ENCODE measurements around the gene METRN.
"Not testable (repeated sequence)": the region's sequence is repeated elsewhere in the genome, so short reads cannot be mapped to it uniquely, and the experiment has no call there.

METRN gene

DNA sequence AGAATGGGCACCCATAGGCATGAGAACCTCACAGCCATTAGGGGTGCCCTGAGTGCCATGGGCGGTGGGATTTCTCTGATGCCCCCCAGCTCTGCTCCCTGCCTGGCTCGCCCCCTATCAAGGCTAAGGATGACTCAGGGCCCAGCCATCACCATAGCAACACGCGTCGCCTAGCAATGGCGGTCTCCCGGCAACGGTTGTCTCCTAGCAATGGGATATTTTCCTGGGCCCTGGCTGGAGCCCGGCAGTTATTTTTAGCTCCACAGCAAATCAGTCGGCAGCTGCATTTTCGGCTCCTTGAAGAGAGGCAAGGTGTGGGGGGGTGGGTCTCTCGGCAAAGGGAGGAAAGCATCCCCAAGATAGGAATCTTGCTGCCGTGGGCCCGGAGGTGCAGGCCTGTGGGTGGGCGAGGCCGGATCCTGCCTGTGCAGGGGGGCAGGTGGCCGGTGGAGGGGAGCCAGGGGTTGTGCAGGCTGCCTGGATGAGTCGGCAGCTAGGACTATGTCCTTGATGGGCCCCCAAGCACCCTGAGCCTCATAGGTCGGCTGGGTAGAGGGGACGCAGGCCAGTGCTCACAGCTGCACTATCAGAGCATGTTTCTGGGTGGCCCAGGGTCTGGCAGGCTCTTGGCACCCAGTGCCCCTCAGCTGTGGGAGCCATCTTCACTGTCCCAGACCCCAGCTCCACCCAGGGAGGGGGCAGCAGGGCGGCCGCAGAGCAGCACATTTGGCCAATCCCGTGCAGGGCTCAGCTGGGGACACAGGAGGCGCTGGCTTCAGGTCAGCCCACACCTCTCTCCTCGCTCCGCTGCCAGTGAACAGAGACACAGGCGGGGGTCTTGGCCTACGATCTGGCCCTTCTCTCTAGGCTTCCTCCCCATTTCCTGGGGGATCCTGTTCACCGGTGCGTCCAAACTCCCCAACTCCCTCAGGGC lies 5.1 kb upstream of the METRN start:
- no peak for DNase-seq (ENCODE audit: low read depth, low spot score)

DNA sequence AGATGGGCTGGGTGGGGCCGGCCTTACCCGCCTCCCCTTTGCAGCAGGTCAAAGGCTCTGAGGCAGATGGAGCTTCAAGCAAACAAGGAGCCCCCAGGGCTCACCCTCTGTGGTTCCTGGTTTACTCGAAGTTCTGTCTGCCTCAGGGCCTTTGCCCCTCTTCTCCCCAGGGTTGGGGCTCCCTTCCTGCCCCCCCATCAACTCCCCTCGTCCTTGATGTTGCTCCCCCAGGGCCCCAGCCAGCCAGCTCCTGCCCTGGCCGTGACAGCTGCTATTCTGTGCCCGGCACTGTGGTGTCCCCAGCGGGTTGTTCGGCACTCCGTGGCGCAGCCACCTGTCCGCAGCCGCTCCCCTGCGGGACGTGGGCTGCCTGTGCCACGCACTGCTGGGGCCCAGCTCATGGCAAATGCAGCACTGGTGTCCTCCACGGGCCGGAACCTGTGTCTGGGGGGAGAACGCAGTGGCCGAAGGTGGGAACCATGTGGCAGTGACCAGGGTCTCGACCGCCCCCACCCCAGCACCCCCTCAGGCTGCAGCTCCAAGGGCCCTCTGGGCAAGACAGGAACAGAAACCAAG lies 4.3 kb upstream of the METRN start:
- DNase-seq (ENCODE audit: low read depth, low spot score): no peak

GRCh38 chr16:711084-711483 lies 3.8 kb upstream of the METRN start:
- DNase-seq (ENCODE audit: low read depth, low spot score): no peak

- peak; percentile 66 for DNase-seq (ENCODE audit: low read depth, low spot score)
Measured at GRCh38 chr16:711548-712320, 3.2 kb upstream of the METRN start.

GRCh38 chr16:712740-713250 lies 2.1 kb upstream of the METRN start:
- not testable (repeated sequence) for DNase-seq (ENCODE audit: low read depth, low spot score)

DNA sequence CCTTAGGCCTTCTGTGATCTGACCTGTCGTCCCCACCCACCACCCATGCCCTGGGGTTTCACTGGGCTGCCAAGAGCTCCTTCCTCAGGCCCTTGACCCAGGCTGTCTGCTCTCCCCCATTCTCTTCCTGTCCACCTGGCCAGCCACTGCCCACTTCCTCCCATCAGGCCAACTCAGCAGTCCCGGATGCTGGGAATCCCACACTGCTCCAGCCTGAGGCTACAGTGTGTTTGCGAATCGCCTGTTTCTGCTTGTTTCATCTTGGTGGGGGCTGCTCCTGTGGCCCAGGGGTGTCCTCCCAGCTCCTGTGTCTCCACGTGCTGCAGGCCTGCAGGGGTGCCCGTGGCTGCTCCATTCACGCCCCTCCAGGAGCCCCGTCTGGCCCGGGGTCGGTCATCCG lies 839 bp upstream of the METRN start:
- no peak for DNase-seq (ENCODE audit: low read depth, low spot score)

GRCh38 chr16:715477-716199 lies 720 bp downstream of the METRN start:
- DNase-seq (ENCODE audit: low read depth, low spot score): no peak

GRCh38 chr16:716200-716568 lies 1.3 kb downstream of the METRN start:
- no peak for DNase-seq (ENCODE audit: low read depth, low spot score)

DNA sequence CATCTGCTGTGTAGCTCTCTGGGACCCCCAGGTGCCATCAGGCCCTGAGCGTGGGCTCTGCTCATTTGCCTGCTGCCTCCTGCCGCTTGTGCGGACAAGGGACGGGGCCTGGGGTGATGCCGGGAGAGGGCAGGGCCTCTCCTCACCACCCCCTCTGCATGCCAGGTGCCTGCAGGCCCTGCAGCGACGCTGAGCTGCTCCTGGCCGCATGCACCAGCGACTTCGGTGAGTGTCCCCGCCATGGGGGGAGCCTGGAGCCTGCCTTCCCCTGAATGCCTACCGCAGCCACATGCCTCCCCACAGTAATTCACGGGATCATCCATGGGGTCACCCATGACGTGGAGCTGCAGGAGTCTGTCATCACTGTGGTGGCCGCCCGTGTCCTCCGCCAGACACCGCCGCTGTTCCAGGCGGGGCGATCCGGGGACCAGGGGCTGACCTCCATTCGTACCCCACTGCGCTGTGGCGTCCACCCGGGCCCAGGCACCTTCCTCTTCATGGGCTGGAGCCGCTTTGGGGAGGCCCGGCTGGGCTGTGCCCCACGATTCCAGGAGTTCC lies 1.9 kb downstream of the METRN start:
- DNase-seq (ENCODE audit: low read depth, low spot score): no peak

DNA sequence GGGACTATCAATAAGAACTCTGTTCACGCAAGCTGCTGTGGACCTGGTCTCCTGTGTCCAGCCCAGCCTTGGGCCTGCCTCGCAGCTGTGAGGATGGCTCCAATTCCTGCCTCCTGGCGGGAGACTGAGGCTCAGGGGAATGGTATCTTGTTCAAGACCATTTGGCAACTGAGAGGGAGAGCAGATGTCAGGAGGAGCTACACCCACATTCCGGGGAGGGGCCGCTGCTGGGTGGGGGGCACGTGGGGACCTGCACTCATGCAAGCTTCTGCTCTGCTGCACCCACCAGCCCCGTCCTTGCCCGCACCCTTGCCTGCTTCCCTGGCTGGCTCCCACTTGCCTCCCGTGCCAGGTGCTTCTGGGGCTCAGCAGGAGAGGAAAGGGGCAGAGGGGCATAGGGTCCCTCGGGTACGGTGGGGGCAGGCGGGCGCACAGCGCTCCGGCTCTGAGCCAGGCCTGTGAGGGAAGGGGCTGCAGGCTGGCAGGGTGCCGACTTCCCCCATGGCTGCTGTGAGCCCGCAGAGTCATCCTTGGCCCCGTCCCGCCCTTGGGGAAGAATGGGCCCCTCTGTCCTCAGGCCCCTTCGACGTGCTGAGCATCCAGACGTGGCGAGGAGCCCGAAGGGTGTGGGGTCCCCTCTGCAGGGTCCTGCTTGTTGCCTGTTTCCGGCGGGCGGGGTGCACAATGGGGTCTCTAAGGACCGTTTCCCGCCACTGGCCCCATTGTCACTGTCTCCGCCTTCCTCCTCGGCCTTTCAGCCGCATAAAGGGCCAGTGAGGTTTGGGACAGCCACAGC lies 2.7 kb downstream of the METRN start:
- no peak for DNase-seq (ENCODE audit: low read depth, low spot score)

DNA sequence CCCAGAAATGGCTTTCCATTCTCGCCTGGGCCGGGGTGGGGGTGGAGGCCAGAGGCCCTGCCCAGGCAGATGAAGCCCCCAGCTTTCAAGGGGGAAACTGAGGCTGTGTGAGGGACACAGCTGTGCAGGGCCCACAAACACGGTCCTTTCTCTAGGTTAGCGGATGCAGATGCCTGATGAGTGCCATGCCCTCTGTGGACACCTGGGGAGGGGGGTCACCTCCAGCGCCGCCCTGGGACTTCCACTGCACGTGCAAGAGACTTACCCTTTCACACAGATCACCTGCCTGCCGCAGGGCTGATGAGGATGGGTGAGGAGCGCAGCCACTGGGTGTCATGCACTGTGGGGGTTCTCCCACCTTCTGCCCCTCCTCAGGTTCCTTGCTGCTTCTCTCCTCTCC lies 3.5 kb downstream of the METRN start:
- DNase-seq (ENCODE audit: low read depth, low spot score): no peak

- DNase-seq (ENCODE audit: low read depth, low spot score): no peak
Measured at GRCh38 chr16:718922-719321, 4.0 kb downstream of the METRN start.

GRCh38 chr16:719815-720446 lies 5.0 kb downstream of the METRN start:
- no peak for DNase-seq (ENCODE audit: low read depth, low spot score)

GRCh38 chr16:720447-720989 lies 5.6 kb downstream of the METRN start:
- no peak for DNase-seq (ENCODE audit: low read depth, low spot score)

DNA sequence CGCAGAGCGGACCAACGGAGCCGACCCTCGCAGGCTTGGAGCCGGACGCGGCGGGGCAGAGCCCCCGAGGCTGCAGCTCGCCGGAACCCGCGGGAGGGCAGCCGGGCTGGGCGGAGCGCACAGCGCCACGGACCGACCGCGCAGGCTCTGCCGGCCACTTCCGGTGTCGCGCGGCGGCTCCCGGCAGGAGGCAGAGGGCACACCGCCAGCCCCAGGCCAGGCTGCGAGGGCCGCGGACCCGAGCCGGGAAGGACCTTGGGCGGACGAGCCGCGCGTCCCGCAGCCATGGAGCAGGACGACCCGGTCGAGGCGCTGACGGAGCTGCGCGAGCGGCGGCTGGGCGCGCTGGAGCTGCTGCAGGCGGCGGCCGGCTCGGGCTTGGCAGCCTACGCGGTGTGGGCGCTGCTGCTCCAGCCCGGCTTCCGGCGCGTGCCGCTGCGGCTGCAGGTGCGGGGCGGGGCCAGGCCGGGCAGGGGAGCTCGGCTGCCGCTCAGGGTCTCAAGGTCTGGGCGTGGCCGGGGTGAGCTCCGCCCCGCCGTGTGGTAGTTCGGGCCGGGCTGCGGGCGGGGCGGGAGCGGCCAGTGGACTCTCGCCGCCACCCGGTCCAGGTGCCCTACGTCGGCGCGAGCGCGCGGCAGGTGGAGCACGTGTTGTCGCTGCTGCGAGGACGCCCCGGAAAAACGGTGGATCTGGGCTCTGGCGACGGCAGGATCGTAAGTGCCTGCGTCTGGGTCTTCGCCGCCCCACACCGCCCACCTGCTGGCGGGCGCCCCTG lies 6.3 kb downstream of the METRN start, which contains the start of gene ANTKMT:
TSS of gene ANTKMT (plus strand) at position 157 of the 775 bp plus-strand sequence. CDS start at position 286, 129 bp downstream.
- peak; percentile 54 for DNase-seq (ENCODE audit: low read depth, low spot score)

DNA sequence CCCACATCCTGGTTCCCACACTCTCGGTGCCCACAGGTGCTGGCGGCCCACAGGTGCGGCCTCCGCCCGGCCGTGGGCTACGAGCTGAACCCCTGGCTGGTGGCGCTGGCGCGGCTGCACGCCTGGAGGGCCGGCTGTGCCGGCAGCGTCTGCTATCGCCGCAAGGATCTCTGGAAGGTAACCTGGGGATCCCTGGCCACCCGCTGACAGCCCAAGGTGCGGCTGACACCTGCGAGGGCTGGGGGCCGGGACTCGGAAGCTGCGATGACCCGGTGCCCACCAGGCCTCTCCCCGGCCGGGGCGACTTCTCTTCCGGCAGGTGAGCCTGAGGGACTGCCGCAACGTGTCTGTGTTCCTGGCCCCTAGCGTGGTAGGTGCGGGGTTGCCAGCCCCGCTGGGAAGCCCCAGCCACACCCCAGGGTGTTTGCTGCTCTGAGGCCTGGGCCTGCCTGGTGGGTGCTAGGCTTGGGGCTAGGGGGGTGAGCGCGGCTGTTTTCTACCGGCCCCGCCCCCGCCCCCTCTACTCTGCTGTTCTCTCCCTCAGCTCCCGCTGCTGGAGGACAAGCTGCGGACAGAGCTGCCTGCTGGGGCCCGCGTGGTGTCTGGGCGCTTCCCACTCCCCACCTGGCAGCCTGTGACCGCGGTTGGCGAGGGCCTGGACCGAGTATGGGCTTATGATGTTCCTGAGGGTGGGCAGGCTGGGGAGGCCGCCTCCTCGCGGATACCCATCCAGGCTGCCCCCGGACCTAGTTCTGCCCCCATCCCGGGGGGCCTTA lies 7.0 kb downstream of the METRN start:
- DNase-seq (ENCODE audit: low read depth, low spot score): no peak

DNA sequence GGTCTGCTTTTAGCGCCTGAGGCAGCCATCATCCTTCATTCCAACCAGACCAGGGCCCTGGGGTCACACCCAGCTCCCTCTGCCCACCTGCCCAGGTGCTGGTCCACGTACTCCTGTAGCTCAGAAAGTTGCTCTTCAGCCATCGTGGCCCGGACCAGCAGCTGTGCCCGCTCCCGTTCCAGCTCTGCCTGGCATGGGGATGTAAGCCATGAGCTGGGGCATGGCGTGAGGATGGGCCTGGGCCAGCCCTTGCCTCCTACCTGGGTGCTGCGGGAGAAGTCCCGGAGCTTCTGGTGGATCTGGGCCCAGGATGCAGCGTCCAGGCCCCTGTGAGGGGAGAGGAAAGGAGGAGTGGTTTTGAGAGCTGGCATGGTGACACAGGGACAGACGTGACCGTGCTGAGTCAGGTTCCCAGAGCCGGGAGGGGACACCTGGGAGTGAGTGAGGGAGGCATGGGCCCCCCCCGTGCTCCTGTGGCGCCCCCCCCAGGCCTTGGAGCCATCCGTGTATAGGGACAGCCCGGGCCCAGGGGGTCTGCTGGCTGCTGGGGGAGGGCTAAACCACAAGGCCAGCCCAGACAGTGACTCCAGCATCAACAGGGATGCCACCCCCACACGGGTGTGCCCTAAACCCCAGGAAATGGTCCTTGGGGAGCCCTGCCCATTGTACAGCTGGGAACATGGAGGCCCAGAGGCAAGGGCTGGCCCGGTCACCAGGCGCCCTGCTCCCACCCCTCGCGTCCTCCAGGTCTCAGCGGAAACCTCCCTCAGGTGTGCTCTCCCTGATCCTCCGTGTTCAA lies 8.1 kb downstream of the METRN start:
- DNase-seq (ENCODE audit: low read depth, low spot score): no peak
